Measurements from ENCODE around the gene FCHSD2.

Gene FCHSD2

DNA sequence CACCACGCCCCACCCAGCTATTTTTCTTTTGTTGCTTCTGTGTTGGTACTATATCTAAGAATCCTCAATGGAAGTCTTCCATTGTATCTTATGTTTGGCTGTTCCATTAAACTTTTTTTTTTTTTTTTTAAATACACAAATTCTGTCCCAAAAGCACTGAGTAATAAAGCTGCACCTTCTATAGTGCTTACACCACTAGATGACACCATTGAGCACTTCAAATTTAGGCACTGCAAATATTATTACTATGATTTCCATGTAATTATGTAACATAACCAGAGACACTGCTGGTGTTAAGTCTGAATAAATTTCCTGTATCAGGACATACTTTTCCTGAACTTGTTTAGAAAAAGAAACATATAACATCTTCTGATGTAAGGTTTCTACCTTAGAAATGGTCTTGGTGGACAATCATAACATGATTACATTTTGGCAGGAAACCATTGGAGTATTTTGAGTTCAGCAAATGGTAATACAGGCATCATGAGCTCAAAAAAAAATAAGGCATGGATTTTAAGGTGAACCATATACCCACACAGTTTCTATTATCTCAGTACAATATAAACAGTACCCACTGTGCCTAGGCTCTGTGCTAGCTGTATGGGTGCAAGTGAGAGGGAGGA is 217.4 kb downstream of the FCHSD2 start:
- TF ChIP-seq POLR2AphosphoS5 (IDR thresholded peaks at IDR 0.05; ENCODE audit: low read depth, low read length) (no peak), FOXP2 (optimal IDR thresholded peaks at IDR 0.05; ENCODE audit: borderline replicate concordance, extremely low read depth, extremely low read length, insufficient read depth) (no peak)

GRCh38 chr11:72921028-72921716 is 220.9 kb downstream of the FCHSD2 start:
- TF ChIP-seq FOXP2 (optimal IDR thresholded peaks at IDR 0.05; ENCODE audit: borderline replicate concordance, extremely low read depth, extremely low read length, insufficient read depth): no peak
- no peak for TF ChIP-seq POLR2AphosphoS5 (IDR thresholded peaks at IDR 0.05; ENCODE audit: low read depth, low read length)
- no peak for TF ChIP-seq SIN3A (IDR thresholded peaks at IDR 0.05; ENCODE audit: borderline replicate concordance, insufficient read depth, low read length)
- TF ChIP-seq TAF1 (IDR thresholded peaks at IDR 0.05; ENCODE audit: borderline replicate concordance, insufficient read depth, low read length): no peak
- TF ChIP-seq, protein P1, sequence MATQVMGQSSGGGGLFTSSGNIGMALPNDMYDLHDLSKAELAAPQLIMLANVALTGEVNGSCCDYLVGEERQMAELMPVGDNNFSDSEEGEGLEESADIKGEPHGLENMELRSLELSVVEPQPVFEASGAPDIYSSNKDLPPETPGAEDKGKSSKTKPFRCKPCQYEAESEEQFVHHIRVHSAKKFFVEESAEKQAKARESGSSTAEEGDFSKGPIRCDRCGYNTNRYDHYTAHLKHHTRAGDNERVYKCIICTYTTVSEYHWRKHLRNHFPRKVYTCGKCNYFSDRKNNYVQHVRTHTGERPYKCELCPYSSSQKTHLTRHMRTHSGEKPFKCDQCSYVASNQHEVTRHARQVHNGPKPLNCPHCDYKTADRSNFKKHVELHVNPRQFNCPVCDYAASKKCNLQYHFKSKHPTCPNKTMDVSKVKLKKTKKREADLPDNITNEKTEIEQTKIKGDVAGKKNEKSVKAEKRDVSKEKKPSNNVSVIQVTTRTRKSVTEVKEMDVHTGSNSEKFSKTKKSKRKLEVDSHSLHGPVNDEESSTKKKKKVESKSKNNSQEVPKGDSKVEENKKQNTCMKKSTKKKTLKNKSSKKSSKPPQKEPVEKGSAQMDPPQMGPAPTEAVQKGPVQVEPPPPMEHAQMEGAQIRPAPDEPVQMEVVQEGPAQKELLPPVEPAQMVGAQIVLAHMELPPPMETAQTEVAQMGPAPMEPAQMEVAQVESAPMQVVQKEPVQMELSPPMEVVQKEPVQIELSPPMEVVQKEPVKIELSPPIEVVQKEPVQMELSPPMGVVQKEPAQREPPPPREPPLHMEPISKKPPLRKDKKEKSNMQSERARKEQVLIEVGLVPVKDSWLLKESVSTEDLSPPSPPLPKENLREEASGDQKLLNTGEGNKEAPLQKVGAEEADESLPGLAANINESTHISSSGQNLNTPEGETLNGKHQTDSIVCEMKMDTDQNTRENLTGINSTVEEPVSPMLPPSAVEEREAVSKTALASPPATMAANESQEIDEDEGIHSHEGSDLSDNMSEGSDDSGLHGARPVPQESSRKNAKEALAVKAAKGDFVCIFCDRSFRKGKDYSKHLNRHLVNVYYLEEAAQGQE (IDR thresholded peaks at IDR 0.05; ENCODE audit: insufficient read depth in 1 of 2, low read depth in 2 of 2, low read length in 2 of 2): no peak

GRCh38 chr11:72920001-72920400 is 222.1 kb downstream of the FCHSD2 start:
- no peak for TF ChIP-seq POLR2AphosphoS5 (IDR thresholded peaks at IDR 0.05; ENCODE audit: low read depth, low read length)
- no peak for TF ChIP-seq TAF1 (IDR thresholded peaks at IDR 0.05; ENCODE audit: borderline replicate concordance, insufficient read depth, low read length)
- no peak for TF ChIP-seq FOXP2 (optimal IDR thresholded peaks at IDR 0.05; ENCODE audit: borderline replicate concordance, extremely low read depth, extremely low read length, insufficient read depth)
- TF ChIP-seq, protein P1 (IDR thresholded peaks at IDR 0.05; ENCODE audit: insufficient read depth in 1 of 2, low read depth in 2 of 2, low read length in 2 of 2): no peak
- TF ChIP-seq SIN3A (IDR thresholded peaks at IDR 0.05; ENCODE audit: borderline replicate concordance, insufficient read depth, low read length): no peak

DNA sequence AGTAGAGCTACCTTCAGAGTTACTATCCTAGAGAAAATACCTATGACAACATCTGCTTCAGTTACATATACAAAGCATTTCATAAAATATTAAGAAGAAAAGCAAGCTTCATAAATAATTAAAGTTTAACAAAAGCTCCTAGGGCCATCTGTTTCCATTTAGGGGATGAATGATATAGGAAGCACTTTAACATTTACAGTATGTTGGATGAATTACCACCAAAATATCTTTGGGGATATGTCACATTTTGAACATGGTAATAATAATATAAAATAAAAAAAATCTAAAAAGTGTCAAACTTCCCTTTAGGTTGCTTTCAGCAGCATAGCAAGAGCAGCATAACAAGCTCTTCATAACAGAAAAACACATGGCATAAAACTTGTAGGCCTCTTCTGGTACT is 223.3 kb downstream of the FCHSD2 start:
- TF ChIP-seq TAF1 (IDR thresholded peaks at IDR 0.05; ENCODE audit: borderline replicate concordance, insufficient read depth, low read length): no peak
- no peak for TF ChIP-seq SIN3A (IDR thresholded peaks at IDR 0.05; ENCODE audit: borderline replicate concordance, insufficient read depth, low read length)
- no peak for TF ChIP-seq FOXP2 (optimal IDR thresholded peaks at IDR 0.05; ENCODE audit: borderline replicate concordance, extremely low read depth, extremely low read length, insufficient read depth)
- TF ChIP-seq, protein P1 (IDR thresholded peaks at IDR 0.05; ENCODE audit: insufficient read depth in 1 of 2, low read depth in 2 of 2, low read length in 2 of 2): no peak
- no peak for TF ChIP-seq POLR2AphosphoS5 (IDR thresholded peaks at IDR 0.05; ENCODE audit: low read depth, low read length)

GRCh38 chr11:72912253-72912652 is 229.9 kb downstream of the FCHSD2 start:
- no peak for TF ChIP-seq SIN3A (IDR thresholded peaks at IDR 0.05; ENCODE audit: borderline replicate concordance, insufficient read depth, low read length)
- TF ChIP-seq, protein P1 (IDR thresholded peaks at IDR 0.05; ENCODE audit: insufficient read depth in 1 of 2, low read depth in 2 of 2, low read length in 2 of 2): no peak
- no peak for TF ChIP-seq POLR2AphosphoS5 (IDR thresholded peaks at IDR 0.05; ENCODE audit: low read depth, low read length)
- no peak for TF ChIP-seq FOXP2 (optimal IDR thresholded peaks at IDR 0.05; ENCODE audit: borderline replicate concordance, extremely low read depth, extremely low read length, insufficient read depth)
- TF ChIP-seq TAF1 (IDR thresholded peaks at IDR 0.05; ENCODE audit: borderline replicate concordance, insufficient read depth, low read length): no peak

Measured in PFSK-1 (cell line).